ENCODE results near the gene SH3YL1. TPM values are rescaled to one million over a fixed set of nuclear protein-coding genes. Genes with fewer than 3 reads are reported as not detected.

Gene SH3YL1
- total RNA-seq, 1 donor from 2014 or later = 11.1 TPM

DNA sequence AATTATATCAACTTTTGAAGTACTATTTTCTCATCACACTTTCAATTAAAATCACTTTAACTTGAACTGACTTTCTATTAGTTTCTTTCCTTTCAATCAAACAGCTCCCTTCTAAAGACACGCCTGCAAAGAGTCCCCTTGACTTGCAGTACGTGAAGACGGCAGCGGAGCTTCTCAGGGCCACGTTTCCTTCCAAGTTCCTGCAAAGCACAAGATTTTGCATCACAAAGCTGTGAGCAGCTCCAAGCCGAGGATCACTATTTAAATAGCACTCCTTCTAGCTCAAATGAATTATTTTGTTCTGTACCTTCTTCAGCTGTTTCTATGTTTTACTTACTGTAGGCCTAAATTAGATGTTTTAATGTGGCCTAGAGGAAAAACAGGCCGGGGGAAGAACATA lies 30.8 kb downstream of the SH3YL1 start:
- DNase-seq (ENCODE audit: missing footprints) (no peak), ATAC-seq (no peak)
- intact Hi-C loops (cut with DNase I) = no loop called here

DNA sequence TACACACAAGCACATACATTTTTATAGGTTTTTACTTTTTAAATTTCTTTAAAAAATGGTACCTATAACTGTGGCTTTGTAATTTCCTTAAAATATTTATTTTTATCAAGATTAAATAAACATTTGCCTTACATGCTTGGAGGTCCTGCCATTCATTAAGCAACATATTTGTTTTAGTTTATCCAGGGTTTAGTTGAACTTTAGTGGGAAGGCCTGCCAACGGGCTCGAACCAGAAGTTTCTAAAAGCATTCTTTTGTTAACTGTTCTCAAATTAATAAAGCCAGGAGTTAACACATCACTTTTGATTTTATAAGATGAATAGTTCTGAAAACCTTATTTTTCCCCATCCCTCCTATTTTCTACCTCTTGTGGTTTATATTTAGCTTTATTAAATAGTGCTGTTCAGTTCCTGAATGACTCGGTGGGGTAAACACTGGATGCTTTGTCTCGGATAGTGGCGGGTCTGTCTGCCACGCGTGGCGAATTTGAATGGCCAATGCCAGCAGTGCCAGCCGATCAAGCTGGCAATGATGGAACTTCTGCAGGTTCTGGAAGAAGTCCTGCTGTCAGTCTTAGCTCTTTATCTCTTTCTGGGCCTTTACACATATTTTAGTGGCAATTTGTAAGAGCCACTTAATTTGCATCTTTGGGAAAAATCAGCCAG lies 32.2 kb downstream of the SH3YL1 start:
- ATAC-seq (no peak), DNase-seq (ENCODE audit: missing footprints) (no peak)
- intact Hi-C loops (cut with DNase I) = no loop called here

DNA sequence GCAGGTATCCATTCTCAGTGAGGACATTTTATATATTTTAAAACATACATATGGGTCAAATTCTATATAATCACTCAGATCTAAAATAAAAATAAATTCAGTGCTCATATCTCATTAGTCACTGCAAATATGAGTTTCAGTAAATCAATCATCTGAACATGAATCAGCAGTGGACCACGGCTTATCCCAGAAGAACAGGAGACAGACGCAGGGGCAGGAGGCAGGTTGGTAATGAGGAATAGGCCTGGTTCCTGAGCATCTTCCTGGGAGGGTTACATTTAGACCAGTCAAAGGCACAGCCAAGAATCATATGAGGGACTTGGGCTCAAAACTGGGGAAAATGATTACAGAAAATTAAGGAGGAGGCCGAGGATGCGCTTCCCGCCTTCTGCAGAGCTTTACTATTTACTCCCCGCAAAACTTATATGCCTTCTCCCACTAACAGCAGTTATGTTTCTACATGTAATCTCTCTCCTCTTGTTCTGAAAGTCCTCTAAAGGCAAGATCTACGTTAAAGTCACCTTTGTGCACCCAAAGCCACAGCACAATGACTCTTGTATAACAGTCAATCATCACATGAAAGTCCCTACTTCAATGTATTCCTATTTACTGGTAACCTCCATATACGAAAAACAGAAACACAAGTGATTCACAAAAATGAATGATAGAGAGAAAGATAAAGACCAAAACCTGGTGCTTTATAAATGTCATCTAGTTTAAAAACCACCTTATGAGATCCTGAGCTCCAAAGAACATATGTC lies 35.1 kb downstream of the SH3YL1 start:
- DNase-seq (ENCODE audit: missing footprints) (no peak), ATAC-seq (no peak)
- intact Hi-C loops (cut with DNase I) = no loop called here

DNA sequence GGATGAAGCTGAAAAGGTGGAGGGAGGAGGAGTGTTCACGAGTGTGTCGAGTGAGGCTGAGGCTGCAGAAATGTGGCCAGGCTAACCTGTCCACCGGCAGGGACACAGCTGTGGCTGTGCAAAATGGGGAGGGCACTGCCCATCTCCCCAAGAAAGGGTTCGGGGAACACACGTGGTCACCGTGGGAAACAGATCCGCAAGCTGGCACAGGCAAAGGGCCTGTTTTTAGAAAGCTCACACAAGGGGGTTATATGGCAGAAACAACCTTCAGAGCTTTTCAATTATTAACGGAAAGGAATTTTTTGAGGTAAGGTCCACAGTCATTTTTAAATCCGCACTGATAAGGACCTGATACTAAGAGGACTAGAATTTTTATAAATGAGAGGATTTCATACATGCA lies 35.7 kb downstream of the SH3YL1 start:
- DNase-seq (ENCODE audit: missing footprints) = no peak

DNA sequence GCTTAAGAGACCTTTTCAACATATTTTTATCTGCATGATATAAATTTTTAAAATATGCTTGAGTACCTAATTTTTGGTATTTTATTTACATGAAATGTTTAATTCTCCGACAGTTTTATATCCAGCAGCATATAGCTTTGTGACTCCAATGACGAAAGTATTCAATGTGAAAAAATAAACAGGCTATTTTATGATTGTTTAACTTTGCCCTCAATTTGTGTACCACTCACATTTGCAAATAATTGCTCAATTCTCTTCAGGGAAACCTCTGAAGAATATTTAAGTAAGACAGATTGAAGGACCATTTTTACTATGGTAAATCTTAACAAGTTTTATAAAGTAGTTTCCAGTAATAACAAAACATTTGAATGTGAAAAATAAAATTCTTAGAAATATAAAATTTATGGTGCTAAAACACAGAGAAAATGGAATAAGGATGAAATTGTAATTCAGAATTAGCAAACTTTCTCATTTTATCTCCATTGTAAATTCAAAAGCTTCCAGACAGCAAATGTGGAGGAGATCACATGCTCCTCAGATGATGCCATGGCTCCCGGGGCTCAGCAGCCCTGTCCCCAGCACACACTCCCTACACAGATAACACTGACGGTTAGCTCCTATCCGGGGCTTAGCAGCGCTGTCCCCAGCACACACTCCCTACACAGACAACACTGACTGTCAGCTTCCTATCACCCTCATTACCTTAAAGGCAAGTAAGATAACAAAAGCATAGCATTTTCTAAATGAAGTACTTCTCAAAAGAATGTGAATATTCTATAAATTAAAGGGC lies 39.7 kb downstream of the SH3YL1 start:
- no peak for ATAC-seq
- DNase-seq (ENCODE audit: missing footprints) = no peak
- intact Hi-C loops (cut with DNase I) = no loop called here

More for the DNA sequence above, 35.7 kb downstream of the SH3YL1 start:
- intact Hi-C loops (cut with DNase I) = no loop called here
- no peak for ATAC-seq

DNA sequence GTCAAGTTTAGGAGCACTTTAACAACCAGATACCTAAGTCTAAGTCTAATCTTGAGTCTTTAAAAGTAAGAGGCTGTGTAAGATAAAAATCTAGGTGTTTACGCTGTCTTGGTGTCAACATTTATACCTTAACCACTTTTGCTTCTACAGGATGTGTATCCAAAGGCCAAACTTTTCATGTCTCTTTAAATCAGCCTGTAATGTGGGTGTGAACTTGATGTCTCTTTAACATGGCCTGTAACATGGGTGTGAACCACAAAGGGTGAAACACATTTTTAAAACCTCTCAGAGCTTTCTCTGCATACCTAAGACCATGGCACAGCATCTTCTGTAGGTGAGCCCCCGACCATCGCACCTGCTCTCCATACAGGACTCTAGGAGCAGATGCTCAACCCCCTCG lies 40.4 kb downstream of the SH3YL1 start:
- DNase-seq (ENCODE audit: missing footprints) (no peak), ATAC-seq (no peak)
- intact Hi-C loops (cut with DNase I) = no loop called here

DNA sequence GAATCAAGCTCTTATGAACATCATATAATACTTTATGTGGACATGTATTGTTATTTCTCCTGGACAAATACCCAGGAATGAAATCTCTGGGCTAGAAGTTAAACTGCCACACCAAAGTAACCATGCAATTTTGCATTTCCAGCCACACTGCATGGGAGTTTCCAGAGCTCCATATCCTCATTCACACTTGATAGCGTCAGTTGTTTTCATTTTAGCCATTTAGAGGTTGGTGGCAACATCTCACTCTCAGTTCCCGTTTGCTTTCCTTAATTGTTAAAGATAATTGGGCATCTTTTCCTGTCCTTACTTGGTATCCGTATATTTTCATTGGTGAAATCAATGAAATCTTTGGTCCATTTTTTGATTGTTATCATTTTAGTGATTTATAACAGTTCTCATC lies 47.8 kb downstream of the SH3YL1 start:
- intact Hi-C loops (cut with DNase I) = no loop called here
- ATAC-seq = no peak
- no peak for DNase-seq (ENCODE audit: missing footprints)

DNA sequence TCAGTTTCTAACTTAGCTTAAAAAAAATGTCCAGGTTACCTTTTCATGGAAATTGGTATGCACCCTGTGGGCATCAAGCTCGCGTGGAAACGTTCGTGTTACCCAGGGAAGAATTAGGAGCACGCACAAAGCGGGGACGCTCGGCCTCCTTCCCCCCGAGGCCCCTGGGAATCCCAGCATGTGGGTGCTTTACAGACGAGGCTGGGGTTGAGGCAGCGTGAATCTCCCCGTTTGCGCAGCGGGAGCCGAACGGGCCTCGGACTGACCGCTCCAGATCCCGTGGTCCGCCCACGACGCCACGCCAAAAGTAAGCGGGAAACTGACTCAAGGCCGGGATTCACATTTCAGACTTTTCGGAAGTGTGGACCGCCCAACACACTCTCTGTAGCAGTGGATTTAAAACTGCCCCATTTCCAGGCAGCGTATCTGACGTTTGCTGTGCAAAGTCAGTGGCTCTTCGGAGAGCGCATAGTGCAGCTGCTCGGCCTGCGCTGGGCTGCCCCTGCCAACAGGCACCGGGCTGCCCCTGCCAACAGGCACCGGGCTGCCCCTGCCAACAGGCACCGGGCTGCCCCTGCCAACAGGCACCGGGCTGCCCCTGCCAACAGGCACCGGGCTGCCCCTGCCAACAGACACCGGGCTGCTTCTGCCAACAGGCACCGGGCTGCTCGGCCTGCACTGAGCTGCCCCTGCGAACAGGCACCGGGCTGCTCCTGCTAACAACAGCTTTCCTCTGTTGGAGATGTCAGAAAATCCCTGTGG lies 49.7 kb downstream of the SH3YL1 start:
- DNase-seq (ENCODE audit: missing footprints) = peak; percentile 67

DNA sequence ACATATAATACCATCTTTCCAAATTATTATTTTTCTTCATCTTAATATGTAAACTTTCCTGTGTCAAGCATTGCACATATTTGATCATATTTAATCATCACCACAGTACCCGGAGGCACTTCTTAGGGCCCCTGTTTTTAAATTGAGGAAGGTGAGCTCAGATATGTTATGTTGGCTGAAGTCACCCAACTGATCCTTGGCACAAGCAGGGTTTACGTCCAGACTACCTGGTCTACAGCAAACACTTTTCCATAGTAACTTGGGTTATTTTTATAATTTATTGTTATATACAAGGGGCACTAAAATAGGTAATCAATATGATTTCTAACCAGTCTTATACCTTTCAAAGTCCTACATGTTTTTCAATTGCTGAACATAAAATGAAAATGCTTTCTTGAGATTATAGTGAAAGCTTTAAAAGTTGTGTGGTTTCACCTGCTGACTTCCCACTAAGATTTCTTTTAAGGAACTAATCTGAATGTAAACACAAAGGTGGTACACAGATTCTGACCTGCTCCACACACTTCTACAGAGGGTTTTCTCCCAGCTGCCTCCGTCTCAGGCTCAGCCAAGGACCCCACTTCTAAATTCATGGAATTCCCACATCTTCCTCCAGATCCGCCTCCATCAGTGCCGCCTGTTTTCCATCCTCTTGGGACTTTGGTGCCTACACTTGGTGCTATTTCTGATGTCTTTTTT lies 52.2 kb downstream of the SH3YL1 start:
- DNase-seq (ENCODE audit: missing footprints) = no peak
- no peak for ATAC-seq
- intact Hi-C loops (cut with DNase I) = no loop called here

More for the DNA sequence above, 49.7 kb downstream of the SH3YL1 start:
- ATAC-seq = peak; percentile 91
- intact Hi-C loops (cut with DNase I) = no loop called here

DNA sequence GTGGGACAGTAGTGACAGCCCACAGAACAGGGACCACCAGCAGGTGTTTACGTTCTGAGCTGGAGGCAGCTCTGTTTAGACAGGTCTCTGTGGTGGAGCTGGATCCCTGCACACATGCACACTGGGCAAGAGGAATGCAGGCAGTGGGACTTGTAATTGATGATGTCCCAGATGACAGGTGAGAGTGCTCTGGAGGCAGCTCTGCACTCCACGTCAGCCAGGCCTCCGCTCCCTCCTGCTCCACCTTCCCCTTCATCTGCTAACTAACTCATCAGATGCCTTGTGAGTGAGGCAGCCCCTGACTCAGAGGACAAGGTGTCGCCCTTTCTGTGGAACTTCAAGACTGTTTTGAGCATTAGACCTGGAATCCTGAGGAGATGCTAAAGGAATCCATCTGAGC lies 53.2 kb downstream of the SH3YL1 start:
- no peak for ATAC-seq
- DNase-seq (ENCODE audit: missing footprints) = no peak
- intact Hi-C loops (cut with DNase I) = no loop called here

DNA sequence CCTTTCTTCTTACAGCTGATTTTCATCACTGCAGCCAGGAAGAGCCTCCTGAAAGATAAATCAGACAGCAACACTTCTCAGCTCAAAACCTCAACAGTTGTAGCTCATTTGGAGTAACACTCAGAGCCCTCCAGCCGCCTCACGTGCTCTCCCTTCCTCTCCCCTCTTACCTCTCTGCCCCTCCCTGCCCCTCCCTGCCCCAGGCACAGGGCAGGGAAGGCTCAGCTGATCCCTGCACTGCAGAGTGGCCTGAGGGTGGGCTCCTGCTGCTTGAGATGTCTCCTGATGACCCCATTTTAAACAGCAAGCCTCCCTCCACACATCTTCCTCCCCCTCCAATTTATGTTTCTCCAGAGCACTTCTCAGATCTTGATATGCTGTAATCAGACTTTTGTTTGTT lies 54.4 kb downstream of the SH3YL1 start:
- ATAC-seq = no peak
- intact Hi-C loops (cut with DNase I) = no loop called here
- no peak for DNase-seq (ENCODE audit: missing footprints)

DNA sequence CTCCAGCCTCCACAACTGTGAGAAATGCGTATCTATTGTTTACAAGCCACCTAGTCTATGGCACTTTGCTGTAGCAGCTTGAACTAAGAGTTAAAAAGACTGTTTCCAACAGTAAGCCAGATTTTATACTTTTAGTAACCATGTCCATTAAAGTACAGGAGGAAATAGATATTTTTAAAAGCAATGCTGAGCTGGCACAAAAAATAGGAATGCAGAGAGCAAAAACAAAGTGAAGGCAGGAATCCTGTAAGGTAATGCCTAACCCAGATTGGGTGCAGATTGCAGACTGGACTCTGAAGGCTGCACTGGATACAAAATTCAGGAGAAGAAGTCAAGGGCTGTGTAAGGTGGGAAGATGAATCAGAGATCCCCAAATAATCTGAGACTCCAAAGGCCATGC lies 55.5 kb downstream of the SH3YL1 start:
- ATAC-seq (no peak), DNase-seq (ENCODE audit: missing footprints) (no peak)
- intact Hi-C loops (cut with DNase I) = no loop called here

DNA sequence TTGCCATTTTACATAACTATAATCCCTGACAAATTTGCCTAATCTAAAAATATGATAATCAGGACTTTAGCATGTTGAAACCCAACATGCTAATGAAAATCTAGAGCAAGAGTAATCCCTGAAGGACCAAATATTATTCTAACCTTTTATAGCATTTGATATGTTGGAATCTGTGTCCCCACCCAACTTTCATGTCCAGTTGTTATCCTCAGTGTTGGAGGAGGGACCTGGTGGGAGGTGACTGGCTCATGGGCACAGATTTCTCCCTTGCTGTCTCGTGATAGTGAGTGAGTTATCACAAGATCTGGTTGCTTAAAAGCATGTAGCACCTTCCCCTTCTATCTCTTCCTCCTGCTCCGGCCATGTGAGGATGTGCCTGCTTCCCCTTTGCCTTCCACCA lies 59.8 kb downstream of the SH3YL1 start:
- ATAC-seq (no peak), DNase-seq (ENCODE audit: missing footprints) (no peak)
- intact Hi-C loops (cut with DNase I) = no loop called here

DNA sequence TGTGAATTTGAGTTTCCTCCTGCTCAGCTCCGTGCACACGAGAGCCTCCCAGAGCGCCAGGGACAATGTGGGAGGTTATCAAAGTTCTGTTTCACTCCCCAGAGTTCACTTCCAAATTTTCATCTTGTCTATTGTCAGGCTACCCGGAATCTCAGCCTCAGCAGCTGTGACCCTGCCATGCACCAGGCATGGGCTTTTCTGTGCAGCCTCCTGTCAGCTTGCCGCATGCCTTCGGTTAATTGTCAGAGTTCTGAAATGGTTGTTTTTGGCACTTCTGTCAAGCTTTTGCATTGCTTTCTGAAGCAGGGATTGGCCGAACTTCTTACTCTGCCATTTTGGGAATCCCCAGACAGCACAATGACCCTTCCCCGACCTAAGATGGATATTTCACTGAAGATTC lies 60.4 kb downstream of the SH3YL1 start:
- ATAC-seq = no peak
- intact Hi-C loops (cut with DNase I) = no loop called here
- no peak for DNase-seq (ENCODE audit: missing footprints)

DNA sequence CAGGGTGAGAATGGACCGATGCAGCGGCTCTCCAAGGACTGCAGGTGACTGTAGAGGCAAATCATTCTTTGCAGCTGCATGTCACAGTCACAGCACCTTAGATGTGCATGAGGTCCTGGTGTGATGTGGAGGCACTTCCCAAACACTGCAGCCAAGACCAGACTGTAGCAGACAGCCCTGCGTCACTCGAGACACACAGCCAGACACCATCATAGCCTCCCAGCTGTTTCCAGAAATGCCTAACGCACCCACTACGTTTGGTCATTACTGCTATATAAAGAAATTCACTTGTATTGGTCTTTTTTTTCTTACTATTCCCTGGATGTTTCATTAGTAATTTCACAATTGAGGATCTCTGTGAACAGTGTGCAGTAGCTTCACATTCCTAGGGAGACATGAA lies 60.9 kb downstream of the SH3YL1 start:
- DNase-seq (ENCODE audit: missing footprints) (no peak), ATAC-seq (no peak)
- intact Hi-C loops (cut with DNase I) = no loop called here

DNA sequence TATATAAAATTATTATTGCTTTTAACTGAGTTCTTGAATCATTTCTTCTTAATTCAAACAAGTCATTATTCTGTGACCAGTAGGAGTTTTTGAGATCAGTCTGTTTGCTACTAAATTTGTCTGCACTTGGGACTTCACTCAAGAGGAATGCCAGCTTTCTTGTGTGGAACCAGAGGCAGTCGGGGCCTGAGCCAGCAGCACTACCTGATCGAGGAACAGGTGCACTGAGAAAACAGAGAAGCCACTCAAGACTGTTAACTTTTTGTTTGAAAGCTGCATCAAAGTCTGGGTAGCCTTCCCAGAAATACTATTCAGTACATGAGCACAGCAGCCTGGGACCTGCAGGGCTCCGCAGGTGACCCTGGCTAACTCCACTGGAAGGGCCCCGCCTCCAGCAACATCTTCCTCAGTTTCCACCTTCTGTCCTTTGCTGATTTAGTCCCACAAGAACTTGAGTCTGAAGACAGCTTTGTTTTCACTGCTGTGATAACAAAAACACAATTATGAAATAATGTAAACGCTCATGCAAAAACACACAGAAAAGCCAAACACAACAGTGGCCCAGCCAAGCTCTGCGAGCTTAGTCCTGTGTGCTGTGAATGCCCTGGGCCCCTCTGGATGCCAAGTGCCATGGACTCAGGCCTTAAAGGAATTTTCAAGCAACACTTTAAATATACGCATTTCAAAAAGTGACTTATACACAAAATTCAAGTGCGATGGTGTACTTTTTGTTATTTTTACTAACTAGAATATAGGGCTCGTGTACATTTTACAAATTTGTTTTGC lies 62.0 kb downstream of the SH3YL1 start:
- DNase-seq (ENCODE audit: missing footprints) (no peak), ATAC-seq (no peak)
- intact Hi-C loops (cut with DNase I) = no loop called here

DNA sequence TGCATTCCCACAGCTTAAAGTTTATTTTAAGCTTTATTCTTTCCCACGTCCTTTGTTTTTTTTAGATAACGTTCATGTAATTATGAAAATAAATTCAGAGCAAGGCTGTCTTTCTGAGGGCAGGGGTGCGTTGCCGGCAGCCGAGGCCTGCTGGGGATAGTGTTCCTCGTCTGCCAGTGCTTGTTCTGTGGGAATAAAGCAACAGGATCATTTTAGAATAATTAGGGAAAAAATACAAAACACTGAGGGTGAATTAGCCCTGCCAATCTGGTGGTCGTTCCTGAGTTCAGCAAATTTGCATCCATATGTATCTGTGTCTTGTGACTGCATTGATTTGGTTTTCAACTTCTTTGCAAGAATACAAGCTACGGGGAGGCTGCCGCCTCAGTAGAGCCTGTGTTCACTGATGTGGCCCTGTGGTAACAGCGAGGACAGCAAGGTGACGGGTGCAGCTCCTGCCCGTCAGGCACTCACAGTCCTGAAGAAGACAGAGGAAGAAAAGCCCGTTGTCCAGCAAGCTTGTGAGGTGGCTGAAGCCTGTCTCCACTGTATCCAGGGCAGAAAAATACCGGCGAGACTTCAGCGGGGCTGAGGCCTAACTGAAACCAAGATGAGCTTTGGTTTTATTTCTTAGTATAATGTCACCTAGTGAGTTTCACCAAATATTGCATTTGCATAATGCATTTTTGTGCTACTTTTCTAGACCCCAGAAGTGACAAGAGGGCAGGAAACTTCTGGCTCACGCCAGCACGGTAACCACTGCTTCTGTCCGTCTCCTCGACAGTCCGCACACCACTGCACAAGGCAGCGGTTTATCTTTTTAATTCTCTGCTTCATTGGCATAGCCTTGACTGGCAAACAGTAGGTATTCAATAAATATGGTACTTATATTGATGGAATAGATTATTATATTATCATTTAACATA lies 64.5 kb downstream of the SH3YL1 start:
- ATAC-seq (no peak), DNase-seq (ENCODE audit: missing footprints) (no peak)
- intact Hi-C loops (cut with DNase I) = no loop called here
